Endometrial microvascular endothelial cells (primary cell): ENCODE measurements around the gene PRTN3. TPM values are rescaled to one million over a fixed set of nuclear protein-coding genes. Genes with fewer than 3 reads are reported as not detected.
"Not testable (repeated sequence)": the region's sequence is repeated elsewhere in the genome, so short reads cannot be mapped to it uniquely, and the experiment has no call there.

ENCODE experiments used
- in situ Hi-C: cut with HindIII; loops from 2 replicates; pipeline ENCODE4 v1.10.0; 2017; ENCODE audit warnings: low sequenced_read_pairs, low pct_unique_long_range_greater_than_20kb; ENCODE audit errors: inconsistent ontology term
- total RNA-seq: library from RNA; depleted of rRNA; stranded (reverse); fragments of >200 nt; gene quantifications from one replicate; pipeline ENCODE4 v1.2.3, GENCODE V29; 2015; ENCODE audit errors: inconsistent ontology term

The PRTN3 gene
- total RNA-seq, 1 donor from 2014 or later = not detected

GRCh38 chr19:835210-835810 lies 5.5 kb upstream of the PRTN3 start:
- in situ Hi-C loops = no loop called here

GRCh38 chr19:842802-843179 lies 2.0 kb downstream of the PRTN3 start:
- in situ Hi-C loops = not testable (repeated sequence)

GRCh38 chr19:843180-843835 lies 2.5 kb downstream of the PRTN3 start:
- in situ Hi-C loops = no loop called here

- in situ Hi-C loops = no loop called here
These were observed 3.2 kb downstream of the PRTN3 start for GRCh38 chr19:843836-844545.

GRCh38 chr19:844546-844971 lies 3.8 kb downstream of the PRTN3 start:
- in situ Hi-C loops = no loop called here

DNA sequence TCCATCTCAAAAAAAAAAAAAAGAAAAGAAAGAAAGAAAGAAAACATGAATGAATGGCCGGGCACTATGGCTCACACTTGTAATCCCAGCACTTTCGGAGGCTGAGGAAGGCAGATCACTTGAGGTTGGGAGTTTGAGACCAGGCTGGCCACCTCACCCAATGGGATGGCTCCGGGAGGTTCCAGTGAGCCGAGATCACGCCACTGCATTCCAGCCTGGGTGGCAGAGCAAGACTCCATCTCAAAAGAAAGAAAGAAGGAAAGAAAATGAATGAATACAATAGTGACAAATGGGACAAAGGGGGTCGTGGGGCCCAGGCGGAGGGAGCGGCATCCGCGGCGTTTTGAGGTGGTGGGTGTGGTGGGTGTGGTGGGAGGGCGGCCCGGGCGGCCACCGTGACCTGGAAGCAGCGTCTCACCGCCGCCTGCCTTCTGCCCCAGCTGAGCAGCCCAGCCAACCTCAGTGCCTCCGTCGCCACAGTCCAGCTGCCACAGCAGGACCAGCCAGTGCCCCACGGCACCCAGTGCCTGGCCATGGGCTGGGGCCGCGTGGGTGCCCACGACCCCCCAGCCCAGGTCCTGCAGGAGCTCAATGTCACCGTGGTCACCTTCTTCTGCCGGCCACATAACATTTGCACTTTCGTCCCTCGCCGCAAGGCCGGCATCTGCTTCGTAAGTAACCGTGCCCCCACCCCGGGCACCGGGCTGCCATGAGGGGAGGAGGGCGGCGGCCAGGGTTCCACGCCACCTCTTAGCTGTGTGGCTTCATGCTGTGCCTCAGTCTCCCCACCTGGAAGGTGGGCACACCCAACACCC lies 5.1 kb downstream of the PRTN3 start:
- in situ Hi-C loops = no loop called here

- in situ Hi-C loops = no loop called here
These were observed 7.7 kb downstream of the PRTN3 start for GRCh38 chr19:848386-848921.

- in situ Hi-C loops = not testable (repeated sequence)
These were observed 8.4 kb downstream of the PRTN3 start for GRCh38 chr19:849195-849594.

DNA sequence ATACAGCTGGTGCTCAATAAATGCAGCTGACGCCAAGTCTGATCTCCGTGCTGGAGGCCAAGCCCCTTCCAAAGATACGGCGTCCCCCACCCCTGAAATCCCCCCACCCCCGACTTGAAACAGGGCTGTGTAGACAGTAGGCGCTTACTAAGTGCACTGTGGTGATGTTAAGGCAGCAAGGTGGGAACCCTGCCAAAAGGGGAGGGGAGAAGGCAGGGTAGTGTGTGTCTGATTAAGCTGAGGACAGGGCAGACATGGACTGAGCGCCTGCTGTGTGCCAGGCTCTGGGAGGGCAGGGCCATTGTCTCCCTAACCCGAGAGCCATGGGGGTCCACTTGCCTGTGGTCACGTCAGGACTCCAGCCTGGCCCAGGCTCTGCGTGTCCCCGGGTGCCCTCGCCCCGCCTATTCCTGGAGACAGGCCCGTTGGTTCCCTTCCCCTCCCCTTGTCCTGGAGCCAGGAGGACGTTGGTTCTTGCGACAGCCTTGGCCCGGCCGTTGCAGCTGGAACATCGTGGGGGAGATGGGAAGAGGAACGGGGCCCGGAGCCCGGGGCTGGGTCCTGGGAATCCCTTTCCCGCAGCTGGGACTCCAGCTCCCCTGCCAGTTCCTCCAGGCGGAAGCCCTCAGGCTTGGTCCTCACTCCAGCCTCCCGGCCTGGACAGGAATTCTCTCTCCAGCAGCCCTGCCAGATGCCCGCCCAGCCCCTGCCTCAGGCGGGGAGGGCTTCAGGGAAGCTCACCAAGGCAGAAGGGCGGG lies 9.6 kb downstream of the PRTN3 start:
- in situ Hi-C loops = no loop called here

GRCh38 chr19:850979-851335 lies 10.2 kb downstream of the PRTN3 start:
- in situ Hi-C loops = no loop called here

- in situ Hi-C loops = no loop called here
These were observed 11.6 kb downstream of the PRTN3 start, which contains the start of gene ELANE for GRCh38 chr19:852136-853013. Gene ELANE, plus strand, starts transcription at chr19:852303. Its CDS starts 26 bp downstream, at chr19:852329.

DNA sequence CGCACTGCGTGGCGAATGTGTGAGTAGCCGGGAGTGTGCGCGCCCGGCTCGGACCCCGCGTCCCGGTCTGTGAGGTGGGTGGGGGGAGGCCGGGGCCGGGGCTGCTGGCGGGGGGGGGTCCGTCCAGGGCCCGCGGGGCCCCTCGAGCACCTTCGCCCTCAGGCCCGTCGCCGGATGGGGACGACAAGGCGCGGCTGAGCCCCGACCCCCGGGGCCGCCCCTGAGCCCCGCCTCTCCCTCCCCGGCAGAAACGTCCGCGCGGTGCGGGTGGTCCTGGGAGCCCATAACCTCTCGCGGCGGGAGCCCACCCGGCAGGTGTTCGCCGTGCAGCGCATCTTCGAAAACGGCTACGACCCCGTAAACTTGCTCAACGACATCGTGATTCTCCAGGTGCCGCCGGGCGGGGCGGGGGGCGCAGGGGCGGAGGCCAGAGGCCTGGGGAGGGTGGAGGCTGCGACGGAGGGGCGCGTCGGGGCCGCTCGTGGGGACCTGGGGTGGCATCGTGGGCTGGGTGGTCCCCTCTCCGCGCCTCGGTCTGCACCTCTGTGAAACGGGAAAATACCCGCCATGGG lies 12.3 kb downstream of the PRTN3 start:
- in situ Hi-C loops = no loop called here

DNA sequence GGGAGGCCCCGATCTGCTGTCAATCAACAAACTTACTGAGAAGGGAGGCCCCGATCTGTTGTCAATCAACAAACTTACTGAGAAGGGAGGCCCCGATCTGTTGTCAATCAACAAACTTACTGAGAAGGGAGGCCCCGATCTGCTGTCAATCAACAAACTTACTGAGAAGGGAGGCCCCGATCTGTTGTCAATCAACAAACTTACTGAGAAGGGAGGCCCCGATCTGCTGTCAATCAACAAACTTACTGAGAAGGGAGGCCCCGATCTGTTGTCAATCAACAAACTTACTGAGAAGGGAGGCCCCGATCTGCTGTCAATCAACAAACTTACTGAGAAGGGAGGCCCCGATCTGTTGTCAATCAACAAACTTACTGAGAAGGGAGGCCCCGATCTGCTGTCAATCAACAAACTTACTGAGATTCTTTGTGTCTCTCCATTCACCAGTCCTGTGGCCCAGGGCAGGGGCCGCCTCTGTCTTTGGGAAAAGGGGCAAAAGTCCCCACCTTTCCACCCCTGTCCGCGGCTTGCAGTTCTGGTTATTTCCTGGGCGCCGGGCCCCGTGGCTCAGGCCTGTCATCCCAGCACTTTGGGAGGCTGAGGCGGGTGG lies 12.9 kb downstream of the PRTN3 start:
- in situ Hi-C loops = not testable (repeated sequence)

DNA sequence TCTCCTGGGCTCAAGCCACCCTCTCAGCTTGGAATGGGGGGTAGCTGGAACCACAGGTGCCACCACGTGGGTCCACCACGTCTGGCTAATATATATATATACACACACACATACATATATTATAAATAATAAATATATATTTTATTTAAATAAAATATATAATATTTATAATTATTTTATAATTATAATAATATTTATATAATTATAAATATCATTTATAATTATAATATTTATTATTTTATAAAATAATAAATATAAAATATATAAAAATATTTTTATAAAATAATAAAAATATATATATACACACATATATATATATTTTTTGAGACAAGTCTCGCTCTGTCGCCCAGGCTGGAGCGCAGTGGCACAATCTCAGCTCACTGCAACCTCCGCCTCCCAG lies 13.8 kb downstream of the PRTN3 start:
- in situ Hi-C loops = no loop called here

GRCh38 chr19:855142-855541 lies 14.3 kb downstream of the PRTN3 start:
- in situ Hi-C loops = no loop called here

- in situ Hi-C loops = no loop called here
These were observed 14.8 kb downstream of the PRTN3 start for GRCh38 chr19:855566-856120.

GRCh38 chr19:858284-858683 lies 17.5 kb downstream of the PRTN3 start:
- in situ Hi-C loops = no loop called here
